ENCODE data around the gene TNNT2.
A peak's percentile ranks its signal among the peaks of the same experiment; 100 is the strongest.

Gene TNNT2

DNA sequence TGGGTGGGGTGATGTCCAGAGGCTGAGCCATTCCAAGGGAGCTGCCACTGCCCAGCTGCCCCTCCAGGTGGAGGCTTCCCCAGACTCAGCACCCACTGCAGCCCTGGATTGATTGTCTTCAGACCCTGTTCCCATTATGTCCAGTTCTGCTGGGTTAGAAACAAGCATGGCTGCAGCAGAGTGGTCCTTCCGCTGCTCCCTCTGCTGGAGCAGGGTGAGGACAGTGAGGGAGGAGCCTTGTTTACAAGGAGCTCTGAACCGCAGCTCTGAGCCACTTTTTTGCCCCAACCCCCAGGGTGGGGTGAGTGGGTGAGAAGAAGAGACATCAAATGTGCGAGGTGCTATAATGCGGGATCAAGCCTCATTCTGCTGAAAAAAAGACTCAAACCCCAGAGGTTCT, 2.3 kb downstream of the TNNT2 start:
- Histone ChIP-seq H2BK15ac (replicated peaks; ENCODE audit: low read depth) (no peak overlapping the region), H2BK5ac (ENCODE audit: low read length) (no peak overlapping the region), H3K56ac (ENCODE audit: low read length) (no peak overlapping the region), H3K4me3 (ENCODE audit: low read length) (no peak overlapping the region), H2BK120ac (ENCODE audit: low read depth, low read length) (no peak overlapping the region), H3K9ac (ENCODE audit: low read length) (no peak overlapping the region), H2AK5ac (ENCODE audit: low read length) (no peak overlapping the region), H3K79me2 (ENCODE audit: control insufficient read depth, insufficient read depth, low read length) (no peaks in the 10 kb centered on the region), H4K8ac (ENCODE audit: low read depth, low read length) (no peak overlapping the region), H4K5ac (ENCODE audit: low read length) (no peak overlapping the region), H3K27me3 (ENCODE audit: insufficient read depth, low read length, poor library complexity) (no peaks in the 10 kb centered on the region), H3K23ac (ENCODE audit: low read length) (no peak overlapping the region), H3K27ac (ENCODE audit: low read depth, low read length) (no peak overlapping the region), H3K4ac (ENCODE audit: low read depth, low read length) (no peak overlapping the region), H3K79me1 (ENCODE audit: low read length) (no peaks in the 10 kb centered on the region), H3K4me1 (ENCODE audit: control insufficient read depth, low read depth, low read length) (peaks cover 19% of the 10 kb centered on the region), H3K36me3 (ENCODE audit: control insufficient read depth, insufficient read depth, low read length) (no peaks in the 10 kb centered on the region), H3K4me2 (ENCODE audit: low read length) (no peak overlapping the region), H3K18ac (ENCODE audit: low read length) (no peak overlapping the region)
- peak; percentile 54 for DNase-seq
- no CpG with 5 or more reads among the region's 4 CpGs for WGBS (ENCODE audit: extremely low coverage, insufficient coverage, low lambda C conversion rate)

GRCh38 chr1:201374364-201374763, 3.1 kb downstream of the TNNT2 start:
- Histone ChIP-seq H3K27ac (ENCODE audit: low read depth, low read length) (no peak overlapping the region), H2BK120ac (ENCODE audit: low read depth, low read length) (no peak overlapping the region), H4K5ac (ENCODE audit: low read length) (no peak overlapping the region), H3K4me3 (ENCODE audit: low read length) (no peak overlapping the region), H2BK15ac (replicated peaks; ENCODE audit: low read depth) (no peak overlapping the region), H4K8ac (ENCODE audit: low read depth, low read length) (no peak overlapping the region), H3K4me1 (ENCODE audit: control insufficient read depth, low read depth, low read length) (peaks cover 19% of the 10 kb centered on the region), H3K4me2 (ENCODE audit: low read length) (no peak overlapping the region), H3K27me3 (ENCODE audit: insufficient read depth, low read length, poor library complexity) (no peaks in the 10 kb centered on the region), H3K4ac (ENCODE audit: low read depth, low read length) (no peak overlapping the region), H2AK5ac (ENCODE audit: low read length) (no peak overlapping the region), H3K23ac (ENCODE audit: low read length) (no peak overlapping the region), H3K79me2 (ENCODE audit: control insufficient read depth, insufficient read depth, low read length) (no peaks in the 10 kb centered on the region), H3K56ac (ENCODE audit: low read length) (no peak overlapping the region), H3K18ac (ENCODE audit: low read length) (no peak overlapping the region), H2BK5ac (ENCODE audit: low read length) (no peak overlapping the region), H3K9ac (ENCODE audit: low read length) (no peak overlapping the region), H3K36me3 (ENCODE audit: control insufficient read depth, insufficient read depth, low read length) (no peaks in the 10 kb centered on the region), H3K79me1 (ENCODE audit: low read length) (no peaks in the 10 kb centered on the region)
- peak; percentile 61 for DNase-seq
- no CpG with 5 or more reads among the region's 7 CpGs for WGBS (ENCODE audit: extremely low coverage, insufficient coverage, low lambda C conversion rate)

DNA sequence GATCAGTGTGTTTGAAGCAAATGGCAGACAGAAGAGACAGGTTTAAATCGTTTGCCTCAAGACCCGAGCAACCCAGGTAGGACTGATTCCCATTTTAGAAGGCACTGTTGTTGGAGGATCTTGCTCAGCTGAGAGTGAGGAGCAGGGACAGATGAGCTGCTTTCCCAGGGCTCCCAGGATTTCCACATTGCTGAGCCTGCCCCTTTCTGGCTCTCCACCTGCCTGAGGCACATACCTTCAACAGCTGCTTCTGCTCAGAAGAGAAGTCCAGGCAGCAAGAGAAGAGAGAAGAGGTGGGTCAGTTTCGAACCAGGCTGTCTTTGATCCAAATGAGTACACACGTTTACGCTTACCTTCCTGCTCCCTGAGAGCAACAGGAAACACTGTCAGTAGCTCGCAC, 5.7 kb downstream of the TNNT2 start:
- no peak overlapping the region for H4K8ac ChIP-seq (ENCODE audit: low read depth, low read length)
- H3K4me1 ChIP-seq (ENCODE audit: control insufficient read depth, low read depth, low read length) = peaks cover 15% of the 10 kb centered on the region
- H2AK5ac ChIP-seq (ENCODE audit: low read length) = no peak overlapping the region
- H3K79me2 ChIP-seq (ENCODE audit: control insufficient read depth, insufficient read depth, low read length) = no peaks in the 10 kb centered on the region
- no peak overlapping the region for H3K9ac ChIP-seq (ENCODE audit: low read length)
- H3K18ac ChIP-seq (ENCODE audit: low read length) = no peak overlapping the region
- no peaks in the 10 kb centered on the region for H3K79me1 ChIP-seq (ENCODE audit: low read length)
- H3K23ac ChIP-seq (ENCODE audit: low read length) = no peak overlapping the region
- H2BK120ac ChIP-seq (ENCODE audit: low read depth, low read length) = no peak overlapping the region
- H2BK15ac ChIP-seq (replicated peaks; ENCODE audit: low read depth) = no peak overlapping the region
- H3K56ac ChIP-seq (ENCODE audit: low read length) = no peak overlapping the region
- no peak overlapping the region for H3K27ac ChIP-seq (ENCODE audit: low read depth, low read length)
- no peak for DNase-seq
- no peaks in the 10 kb centered on the region for H3K36me3 ChIP-seq (ENCODE audit: control insufficient read depth, insufficient read depth, low read length)
- H3K4ac ChIP-seq (ENCODE audit: low read depth, low read length) = no peak overlapping the region
- no peaks in the 10 kb centered on the region for H3K27me3 ChIP-seq (ENCODE audit: insufficient read depth, low read length, poor library complexity)
- no peak overlapping the region for H3K4me3 ChIP-seq (ENCODE audit: low read length)
- H3K4me2 ChIP-seq (ENCODE audit: low read length) = no peak overlapping the region
- no peak overlapping the region for H4K5ac ChIP-seq (ENCODE audit: low read length)
- H2BK5ac ChIP-seq (ENCODE audit: low read length) = no peak overlapping the region
- WGBS (ENCODE audit: extremely low coverage, insufficient coverage, low lambda C conversion rate) = no CpG with 5 or more reads among the region's 6 CpGs

DNA sequence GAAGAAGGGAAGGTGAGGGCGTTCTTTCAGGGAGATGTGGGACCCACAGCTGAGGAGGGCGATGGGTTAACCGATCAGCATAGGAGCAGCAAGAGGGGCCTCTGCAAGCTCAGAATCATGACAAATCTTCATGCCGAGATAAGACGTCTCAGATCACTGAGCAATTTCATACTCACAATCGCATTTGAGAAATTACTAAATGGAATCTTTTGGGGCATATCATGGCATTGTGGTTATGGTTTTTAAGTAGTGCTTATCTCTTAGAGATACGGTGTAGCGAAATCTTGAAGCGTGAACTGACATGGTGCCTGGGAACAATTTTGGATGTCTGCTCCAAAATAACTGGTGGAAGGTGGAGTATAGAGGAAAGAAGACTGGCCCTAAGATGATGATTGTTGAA, 6.2 kb downstream of the TNNT2 start:
- Histone ChIP-seq H3K23ac (ENCODE audit: low read length) (no peak overlapping the region), H3K27ac (ENCODE audit: low read depth, low read length) (no peak overlapping the region), H2BK120ac (ENCODE audit: low read depth, low read length) (no peak overlapping the region), H2BK15ac (replicated peaks; ENCODE audit: low read depth) (no peak overlapping the region), H3K4ac (ENCODE audit: low read depth, low read length) (no peak overlapping the region), H3K4me1 (ENCODE audit: control insufficient read depth, low read depth, low read length) (peaks cover 15% of the 10 kb centered on the region), H3K9ac (ENCODE audit: low read length) (no peak overlapping the region), H3K36me3 (ENCODE audit: control insufficient read depth, insufficient read depth, low read length) (no peaks in the 10 kb centered on the region), H3K79me1 (ENCODE audit: low read length) (no peaks in the 10 kb centered on the region), H4K8ac (ENCODE audit: low read depth, low read length) (no peak overlapping the region), H2BK5ac (ENCODE audit: low read length) (no peak overlapping the region), H2AK5ac (ENCODE audit: low read length) (no peak overlapping the region), H3K4me2 (ENCODE audit: low read length) (no peak overlapping the region), H3K56ac (ENCODE audit: low read length) (no peak overlapping the region), H3K18ac (ENCODE audit: low read length) (no peak overlapping the region), H3K79me2 (ENCODE audit: control insufficient read depth, insufficient read depth, low read length) (no peaks in the 10 kb centered on the region), H3K4me3 (ENCODE audit: low read length) (no peak overlapping the region), H3K27me3 (ENCODE audit: insufficient read depth, low read length, poor library complexity) (no peaks in the 10 kb centered on the region), H4K5ac (ENCODE audit: low read length) (no peak overlapping the region)
- no CpG with 5 or more reads among the region's 9 CpGs for WGBS (ENCODE audit: extremely low coverage, insufficient coverage, low lambda C conversion rate)
- no peak for DNase-seq

DNA sequence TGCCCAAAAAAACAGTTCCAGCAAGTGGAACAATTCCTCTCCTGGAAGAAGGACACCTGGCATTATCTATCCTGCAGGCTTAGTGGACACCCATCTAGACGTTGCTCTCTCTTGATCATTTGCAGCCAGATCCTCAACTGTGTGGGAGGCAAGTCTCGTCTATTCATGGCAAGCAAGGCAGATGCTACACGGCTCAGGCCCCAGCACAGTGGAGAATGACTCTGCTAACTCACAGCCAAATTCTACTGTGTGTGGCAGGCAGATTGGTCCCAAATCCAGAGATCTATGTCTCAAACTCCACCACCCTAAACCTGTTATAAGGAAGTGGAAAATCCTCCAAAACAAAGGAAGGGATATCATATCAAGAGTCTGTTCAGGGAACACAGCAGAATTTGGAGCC, 7.0 kb downstream of the TNNT2 start:
- Histone ChIP-seq H3K4me2 (ENCODE audit: low read length) (no peak overlapping the region), H2BK5ac (ENCODE audit: low read length) (no peak overlapping the region), H3K18ac (ENCODE audit: low read length) (no peak overlapping the region), H3K23ac (ENCODE audit: low read length) (no peak overlapping the region), H3K79me2 (ENCODE audit: control insufficient read depth, insufficient read depth, low read length) (no peaks in the 10 kb centered on the region), H3K56ac (ENCODE audit: low read length) (no peak overlapping the region), H3K4me1 (ENCODE audit: control insufficient read depth, low read depth, low read length) (peaks cover 8% of the 10 kb centered on the region), H3K9ac (ENCODE audit: low read length) (no peak overlapping the region), H2AK5ac (ENCODE audit: low read length) (no peak overlapping the region), H4K8ac (ENCODE audit: low read depth, low read length) (no peak overlapping the region), H4K5ac (ENCODE audit: low read length) (no peak overlapping the region), H3K79me1 (ENCODE audit: low read length) (no peaks in the 10 kb centered on the region), H3K4ac (ENCODE audit: low read depth, low read length) (no peak overlapping the region), H3K27ac (ENCODE audit: low read depth, low read length) (no peak overlapping the region), H3K4me3 (ENCODE audit: low read length) (no peak overlapping the region), H2BK120ac (ENCODE audit: low read depth, low read length) (no peak overlapping the region), H3K27me3 (ENCODE audit: insufficient read depth, low read length, poor library complexity) (no peaks in the 10 kb centered on the region), H3K36me3 (ENCODE audit: control insufficient read depth, insufficient read depth, low read length) (no peaks in the 10 kb centered on the region), H2BK15ac (replicated peaks; ENCODE audit: low read depth) (no peak overlapping the region)
- WGBS (ENCODE audit: extremely low coverage, insufficient coverage, low lambda C conversion rate) = no CpG with 5 or more reads among the region's 3 CpGs
- DNase-seq = no peak

- no peaks in the 10 kb centered on the region for H3K36me3 ChIP-seq (ENCODE audit: control insufficient read depth, insufficient read depth, low read length)
- DNase-seq = no peak
- no peak overlapping the region for H2BK5ac ChIP-seq (ENCODE audit: low read length)
- no peak overlapping the region for H4K8ac ChIP-seq (ENCODE audit: low read depth, low read length)
- H3K27ac ChIP-seq (ENCODE audit: low read depth, low read length) = no peak overlapping the region
- H3K4ac ChIP-seq (ENCODE audit: low read depth, low read length) = no peak overlapping the region
- H3K4me1 ChIP-seq (ENCODE audit: control insufficient read depth, low read depth, low read length) = peaks cover under 1% of the 10 kb centered on the region
- H3K27me3 ChIP-seq (ENCODE audit: insufficient read depth, low read length, poor library complexity) = no peaks in the 10 kb centered on the region
- H3K9ac ChIP-seq (ENCODE audit: low read length) = no peak overlapping the region
- no peak overlapping the region for H3K56ac ChIP-seq (ENCODE audit: low read length)
- no peak overlapping the region for H3K23ac ChIP-seq (ENCODE audit: low read length)
- H4K5ac ChIP-seq (ENCODE audit: low read length) = no peak overlapping the region
- no peak overlapping the region for H3K18ac ChIP-seq (ENCODE audit: low read length)
- H3K4me3 ChIP-seq (ENCODE audit: low read length) = no peak overlapping the region
- H3K79me2 ChIP-seq (ENCODE audit: control insufficient read depth, insufficient read depth, low read length) = no peaks in the 10 kb centered on the region
- no peak overlapping the region for H2BK120ac ChIP-seq (ENCODE audit: low read depth, low read length)
- no CpG with 5 or more reads among the region's 6 CpGs for WGBS (ENCODE audit: extremely low coverage, insufficient coverage, low lambda C conversion rate)
- H3K79me1 ChIP-seq (ENCODE audit: low read length) = no peaks in the 10 kb centered on the region
- no peak overlapping the region for H3K4me2 ChIP-seq (ENCODE audit: low read length)
- H2AK5ac ChIP-seq (ENCODE audit: low read length) = no peak overlapping the region
- no peak overlapping the region for H2BK15ac ChIP-seq (replicated peaks; ENCODE audit: low read depth)
Measured at GRCh38 chr1:201369209-201369608, 8.3 kb downstream of the TNNT2 start.
